Trophoblast cell (in vitro differentiated cells and primary cell): ENCODE data around the gene LRRC2.

Experiments
- DNase-seq, 2 donors: peaks; one replicate each; pipeline ENCODE4 v3.0.0-alpha.2; 2016
- H2AFZ ChIP-seq: 2 replicates; pipeline ENCODE4 v1.6.1; 2013; ENCODE audit warnings: low read length, moderate library complexity, mild to moderate bottlenecking; ENCODE audit not compliant: insufficient read depth, poor library complexity
- H2AK5ac ChIP-seq: 2 replicates; pipeline ENCODE4 v1.6.1; 2013; ENCODE audit warnings: mild to moderate bottlenecking, low read length
- H2BK120ac ChIP-seq: 2 replicates; pipeline ENCODE4 v1.6.1; 2013; ENCODE audit warnings: low read length, mild to moderate bottlenecking, moderate library complexity; ENCODE audit not compliant: insufficient read depth, poor library complexity
- H2BK12ac ChIP-seq: 2 replicates; pipeline ENCODE4 v1.6.1; 2013; ENCODE audit warnings: mild to moderate bottlenecking, low read length, moderate library complexity
- H2BK5ac ChIP-seq: 2 replicates; pipeline ENCODE4 v1.6.1; 2013; ENCODE audit warnings: low read length, low read depth, moderate library complexity, mild to moderate bottlenecking; ENCODE audit not compliant: poor library complexity
- H3K14ac ChIP-seq: 2 replicates; pipeline ENCODE4 v1.6.1; 2013; ENCODE audit warnings: mild to moderate bottlenecking, low read length
- H3K18ac ChIP-seq: 2 replicates; pipeline ENCODE4 v1.6.1; 2013; ENCODE audit warnings: mild to moderate bottlenecking, low read length
- H3K23ac ChIP-seq: 2 replicates; pipeline ENCODE4 v1.6.1; 2013; ENCODE audit warnings: low read length
- H3K27ac ChIP-seq: 2 replicates; pipeline ENCODE4 v1.5.1; 2013; ENCODE audit warnings: low read depth, mild to moderate bottlenecking, inconsistent platforms, low read length, moderate library complexity
- H3K27me3 ChIP-seq: 2 replicates; pipeline ENCODE4 v1.6.1; 2013; ENCODE audit warnings: inconsistent platforms, mild to moderate bottlenecking, low read length, moderate library complexity; ENCODE audit not compliant: insufficient read depth
- H3K36me3 ChIP-seq, 2 experiments: 1 replicate in 1 of 2; 2 replicates in 1 of 2; pipeline ENCODE4 v1.6.1; 2013; ENCODE audit warnings: low read length in 2 of 2, mild to moderate bottlenecking in 2 of 2, moderate library complexity in 1 of 2; ENCODE audit not compliant: insufficient read depth in 2 of 2, control insufficient read depth in 1 of 2
- H3K4ac ChIP-seq: 2 replicates; pipeline ENCODE4 v1.6.1; 2013; ENCODE audit warnings: low read depth, mild to moderate bottlenecking, low read length, moderate library complexity
- H3K4me1 ChIP-seq, 2 experiments: 1 replicate in 1 of 2; 2 replicates in 1 of 2; pipeline ENCODE4 v1.6.1; 2013; ENCODE audit warnings: low read length in 2 of 2, mild to moderate bottlenecking in 2 of 2, moderate library complexity in 1 of 2; ENCODE audit not compliant: insufficient read depth in 2 of 2, control insufficient read depth in 1 of 2
- H3K4me2 ChIP-seq: 2 replicates; pipeline ENCODE4 v1.6.1; 2013; ENCODE audit warnings: inconsistent platforms, mild to moderate bottlenecking, low read length, moderate library complexity
- H3K4me3 ChIP-seq: 2 replicates; pipeline ENCODE4 v1.5.1; 2013; ENCODE audit warnings: mild to moderate bottlenecking, low read depth, low read length, inconsistent platforms
- H3K79me1 ChIP-seq: one replicate; pipeline ENCODE4 v1.6.1; 2013; ENCODE audit warnings: low read length
- H3K79me2 ChIP-seq: 2 replicates; pipeline ENCODE4 v1.6.1; 2013; ENCODE audit warnings: low read length, mild to moderate bottlenecking; ENCODE audit not compliant: control insufficient read depth, insufficient read depth, poor library complexity
- H3K9ac ChIP-seq: 2 replicates; pipeline ENCODE4 v1.6.1; 2013; ENCODE audit warnings: mild to moderate bottlenecking, low read length
- H3K9me3 ChIP-seq: 2 replicates; pipeline ENCODE4 v1.6.1; 2013; ENCODE audit warnings: low read depth, mild to moderate bottlenecking, control low read depth, inconsistent platforms, low read length; ENCODE audit not compliant: insufficient read depth
- H4K12ac ChIP-seq: 2 replicates; pipeline ENCODE4 v1.6.1; 2013; ENCODE audit warnings: low read depth, mild to moderate bottlenecking, low read length, moderate library complexity
- H4K8ac ChIP-seq: 2 replicates; pipeline ENCODE4 v1.6.1; 2013; ENCODE audit warnings: low read depth, mild to moderate bottlenecking, low read length, moderate library complexity
- H4K91ac ChIP-seq: one replicate; pipeline ENCODE4 v1.6.1; 2013; ENCODE audit warnings: low read depth, mild to moderate bottlenecking, low read length, moderate library complexity
- WGBS: extraction: QIAGEN DNeasy Blood & Tissue Kit; methylation state at CpG from one replicate; pipeline ENCODE4 v1.1.7; 2013; ENCODE audit warnings: missing lambda C conversion rate; ENCODE audit not compliant: insufficient read length, insufficient coverage; ENCODE audit errors: extremely low coverage; 5-methylcytosine and 5-hydroxymethylcytosine counted together

The LRRC2 gene

GRCh38 chr3:46483825-46484224, 82.3 kb downstream of the LRRC2 start:
- Histone ChIP-seq H3K79me2 (no peaks in the 10 kb centered on the region), H3K23ac (no peak overlapping the region), H3K4me1 (peaks cover 0 to under 1% of the 10 kb centered on the region in 2 experiments), H3K14ac (no peak overlapping the region), H2AK5ac (no peak overlapping the region), H3K27me3 (no peaks in the 10 kb centered on the region), H3K4me3 (no peak overlapping the region), H2BK120ac (no peak overlapping the region), H4K12ac (no peak overlapping the region), H2BK5ac (no peak overlapping the region), H3K18ac (no peak overlapping the region), H4K8ac (no peak overlapping the region), H3K9ac (no peak overlapping the region), H4K91ac (no peak overlapping the region), H3K36me3 (no peaks in the 10 kb centered on the region), H3K4me2 (no peak overlapping the region), H3K9me3 (peaks cover 5% of the 10 kb centered on the region), H2AFZ (no peak overlapping the region), H3K79me1 (no peaks in the 10 kb centered on the region), H3K4ac (no peak overlapping the region), H3K27ac (no peak overlapping the region), H2BK12ac (no peak overlapping the region)
- no CpG with 5 or more reads among the region's 2 CpGs for WGBS
- no peak for DNase-seq

- DNase-seq: no peak
- Histone ChIP-seq H3K4me2 (no peak overlapping the region), H3K4ac (no peak overlapping the region), H3K27ac (no peak overlapping the region), H3K18ac (no peak overlapping the region), H3K9ac (no peak overlapping the region), H2AFZ (no peak overlapping the region), H2BK5ac (no peak overlapping the region), H2AK5ac (no peak overlapping the region), H3K14ac (no peak overlapping the region), H3K9me3 (peaks cover 5% of the 10 kb centered on the region), H3K79me1 (no peaks in the 10 kb centered on the region), H3K4me3 (no peak overlapping the region), H3K36me3 (no peaks in the 10 kb centered on the region), H4K12ac (no peak overlapping the region), H3K23ac (no peak overlapping the region), H3K4me1 (no peaks in the 10 kb centered on the region), H4K8ac (no peak overlapping the region), H3K79me2 (no peaks in the 10 kb centered on the region), H3K27me3 (no peaks in the 10 kb centered on the region), H2BK12ac (no peak overlapping the region), H2BK120ac (no peak overlapping the region), H4K91ac (no peak overlapping the region)
- WGBS: no CpG with 5 or more reads among the region's 1 CpG
Observed at GRCh38 chr3:46482632-46483350, 83.3 kb downstream of the LRRC2 start.

GRCh38 chr3:46481636-46482035, 84.5 kb downstream of the LRRC2 start:
- H3K79me2 ChIP-seq: no peaks in the 10 kb centered on the region
- no peak overlapping the region for H3K18ac ChIP-seq
- H3K4ac ChIP-seq: no peak overlapping the region
- no peaks in the 10 kb centered on the region for H3K4me1 ChIP-seq
- H4K12ac ChIP-seq: no peak overlapping the region
- H3K79me1 ChIP-seq: no peaks in the 10 kb centered on the region
- no peak overlapping the region for H3K14ac ChIP-seq
- no peak overlapping the region for H3K4me3 ChIP-seq
- peaks cover 5% of the 10 kb centered on the region for H3K9me3 ChIP-seq
- H2BK12ac ChIP-seq: no peak overlapping the region
- H2AK5ac ChIP-seq: no peak overlapping the region
- no peak overlapping the region for H3K4me2 ChIP-seq
- WGBS: no CpG with 5 or more reads among the region's 4 CpGs
- H2BK120ac ChIP-seq: no peak overlapping the region
- H2AFZ ChIP-seq: no peak overlapping the region
- H3K9ac ChIP-seq: no peak overlapping the region
- no peak overlapping the region for H4K91ac ChIP-seq
- H3K27ac ChIP-seq: no peak overlapping the region
- H4K8ac ChIP-seq: no peak overlapping the region
- no peak overlapping the region for H3K23ac ChIP-seq
- no peaks in the 10 kb centered on the region for H3K36me3 ChIP-seq
- DNase-seq: no peak
- H3K27me3 ChIP-seq: no peaks in the 10 kb centered on the region
- no peak overlapping the region for H2BK5ac ChIP-seq

DNA sequence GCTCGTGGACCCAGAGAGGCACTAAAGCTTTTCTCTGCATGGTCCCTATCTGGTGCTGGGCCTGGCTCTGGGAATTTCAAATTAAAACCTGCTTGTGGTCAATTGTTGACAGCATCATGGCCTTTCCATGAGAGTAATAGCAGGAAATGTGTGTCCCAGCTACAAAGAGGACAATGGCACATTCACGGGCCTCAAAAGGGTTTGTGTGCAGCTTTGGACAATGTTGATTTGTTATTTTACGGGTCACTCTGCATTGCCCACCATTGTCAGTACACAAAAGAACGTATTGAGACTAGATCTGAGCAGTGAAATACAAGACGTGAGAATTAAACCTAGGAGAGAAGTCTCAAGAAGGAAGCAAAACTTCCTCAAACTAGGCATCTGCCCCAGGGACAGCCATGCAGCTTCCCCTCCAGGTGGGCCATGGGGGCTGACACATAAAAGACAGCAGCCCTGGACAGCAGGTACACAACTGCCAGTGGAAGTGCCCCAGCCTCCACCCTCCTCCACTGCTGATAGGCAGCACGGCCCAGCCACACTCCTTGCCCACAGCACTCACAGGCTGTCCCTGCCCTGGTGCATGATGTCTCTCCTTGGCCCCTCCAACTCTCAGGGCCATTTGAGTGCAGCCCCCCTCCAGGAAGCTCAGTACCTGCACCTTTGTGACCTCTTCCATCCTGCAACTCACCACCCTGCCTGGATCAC, 85.5 kb downstream of the LRRC2 start:
- Histone ChIP-seq H2BK120ac (no peak overlapping the region), H3K4me3 (no peak overlapping the region), H2BK5ac (no peak overlapping the region), H3K14ac (no peak overlapping the region), H3K9me3 (peaks cover 5% of the 10 kb centered on the region), H3K23ac (no peak overlapping the region), H2AK5ac (no peak overlapping the region), H3K4ac (no peak overlapping the region), H4K8ac (no peak overlapping the region), H3K18ac (no peak overlapping the region), H2AFZ (no peak overlapping the region), H3K27me3 (no peaks in the 10 kb centered on the region), H3K79me1 (no peaks in the 10 kb centered on the region), H4K91ac (no peak overlapping the region), H3K79me2 (no peaks in the 10 kb centered on the region), H3K4me1 (no peaks in the 10 kb centered on the region), H3K36me3 (no peaks in the 10 kb centered on the region), H3K27ac (no peak overlapping the region), H3K9ac (no peak overlapping the region), H2BK12ac (no peak overlapping the region), H3K4me2 (no peak overlapping the region), H4K12ac (no peak overlapping the region)
- no CpG with 5 or more reads among the region's 6 CpGs for WGBS
- no peak for DNase-seq
